K562 (cell line): ENCODE results near the gene ACSL3.

Experiments
- POLR2A ChIP-seq: fragments of 450-650 bp; conservative IDR thresholded peaks from 2 replicates; pipeline ENCODE4 v1.6.1; 2016
- RBFOX2 ChIP-seq: fragments of 200-400 bp; formaldehyde crosslinking; IDR thresholded peaks from 2 replicates; pipeline ENCODE4 v1.6.1; 2017; ENCODE audit warnings: low read depth, mild to moderate bottlenecking, low read length, moderate library complexity
- SLC30A9 ChIP-seq: fragments of 250-450 bp; sonication (Bioruptor Pico); IDR thresholded peaks from 2 replicates; pipeline ENCODE4 v1.8.0; 2022; ENCODE audit warnings: mild to moderate bottlenecking, moderate library complexity
- ZNF444 ChIP-seq: fragments of 250-450 bp; sonication (Bioruptor Pico); IDR thresholded peaks from 2 replicates; pipeline ENCODE4 v1.4.0; 2020; ENCODE audit warnings: mild to moderate bottlenecking, moderate library complexity
- TF ChIP-seq, protein P1 (sequence below): fragments of 450-650 bp; formaldehyde crosslinking; IDR thresholded peaks from 2 replicates; pipeline ENCODE4 v1.4.0; 2022; ENCODE audit warnings: missing genetic modification characterization

DNA sequence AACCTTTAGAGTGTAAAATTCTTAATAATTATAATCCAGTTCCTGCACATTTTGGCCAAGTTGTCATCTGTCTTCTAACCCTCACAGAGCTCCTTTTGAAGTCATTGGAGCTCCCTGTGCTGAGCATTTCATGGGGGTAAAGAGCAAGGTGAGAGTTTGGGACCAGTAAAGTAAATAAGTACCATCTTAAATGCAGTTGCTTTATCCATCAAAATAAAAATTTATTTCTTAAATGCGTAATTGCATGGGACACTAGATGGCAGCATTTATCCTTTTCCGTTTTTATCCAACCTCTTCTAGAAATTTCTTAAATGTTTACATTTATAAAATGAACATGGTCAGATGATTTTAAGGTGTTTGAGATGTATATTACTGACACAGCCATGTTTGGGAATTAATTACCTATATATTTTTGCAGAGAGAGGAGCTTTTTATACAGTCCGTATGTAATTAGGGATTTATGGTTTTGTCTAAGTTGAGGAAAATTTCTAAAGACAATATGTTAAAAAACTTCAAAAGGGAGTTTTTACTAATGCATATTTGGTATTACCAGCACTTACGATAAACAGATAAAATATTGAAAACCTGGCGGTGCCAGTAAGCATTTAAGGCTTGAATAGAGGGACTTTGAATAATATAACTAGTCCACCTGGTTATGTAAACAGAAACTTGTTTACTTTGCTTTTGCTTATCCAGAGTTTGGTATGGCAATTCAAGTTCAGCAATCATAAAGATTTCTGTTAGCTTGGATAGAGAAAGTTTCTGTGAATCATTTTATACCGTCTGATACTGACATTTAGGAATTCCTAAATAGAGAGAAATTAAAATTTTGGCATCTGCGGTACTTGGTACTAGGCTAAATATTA is 54.5 kb downstream of the ACSL3 start:
- no peak for TF ChIP-seq ZNF444 (CRISPR knock-in tag)
- no peak for TF ChIP-seq SLC30A9 (CRISPR knock-in tag)
- TF ChIP-seq POLR2A, result no peak
- TF ChIP-seq RBFOX2, result no peak
- TF ChIP-seq, protein P1, sequence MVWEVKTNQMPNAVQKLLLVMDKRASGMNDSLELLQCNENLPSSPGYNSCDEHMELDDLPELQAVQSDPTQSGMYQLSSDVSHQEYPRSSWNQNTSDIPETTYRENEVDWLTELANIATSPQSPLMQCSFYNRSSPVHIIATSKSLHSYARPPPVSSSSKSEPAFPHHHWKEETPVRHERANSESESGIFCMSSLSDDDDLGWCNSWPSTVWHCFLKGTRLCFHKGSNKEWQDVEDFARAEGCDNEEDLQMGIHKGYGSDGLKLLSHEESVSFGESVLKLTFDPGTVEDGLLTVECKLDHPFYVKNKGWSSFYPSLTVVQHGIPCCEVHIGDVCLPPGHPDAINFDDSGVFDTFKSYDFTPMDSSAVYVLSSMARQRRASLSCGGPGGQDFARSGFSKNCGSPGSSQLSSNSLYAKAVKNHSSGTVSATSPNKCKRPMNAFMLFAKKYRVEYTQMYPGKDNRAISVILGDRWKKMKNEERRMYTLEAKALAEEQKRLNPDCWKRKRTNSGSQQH, result no peak
